Measurements from ENCODE around the gene HSPA12B.

Gene HSPA12B

DNA sequence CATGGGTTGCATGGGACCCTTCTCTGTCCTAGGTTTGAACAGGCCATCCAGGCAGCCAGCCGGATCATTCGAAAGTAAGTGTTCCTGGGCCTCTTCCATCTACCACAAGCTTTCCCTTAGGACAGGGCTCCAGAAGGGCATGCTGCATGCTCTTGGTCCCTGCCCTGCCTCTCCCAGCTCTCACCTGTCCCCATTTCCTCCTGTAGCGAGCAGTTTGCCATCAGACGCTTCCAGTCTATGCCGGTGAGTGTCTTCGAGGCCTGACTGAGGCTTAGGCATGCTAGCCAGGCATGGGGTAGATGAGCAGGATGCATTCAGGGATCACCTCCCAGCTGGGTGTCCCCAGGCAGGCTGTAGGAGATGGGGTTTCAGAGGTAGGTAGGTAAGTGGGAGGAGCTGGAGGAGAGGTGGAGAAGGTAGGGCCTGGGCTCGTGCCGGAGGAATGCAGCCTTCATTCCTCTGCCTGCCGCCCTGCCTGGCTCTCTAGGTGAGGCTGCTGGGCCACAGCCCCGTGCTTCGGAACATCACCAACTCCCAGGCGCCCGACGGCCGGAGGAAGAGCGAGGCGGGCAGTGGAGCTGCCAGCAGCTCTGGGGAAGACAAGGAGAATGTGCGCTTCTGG lies 67.9 kb downstream of the HSPA12B start:
- Histone ChIP-seq H3K4me1 (ENCODE audit: control insufficient read depth, low read depth, low read length) (peaks cover 34% of the 10 kb centered on the region), H3K36me3 (ENCODE audit: control insufficient read depth, low read depth, low read length) (peaks cover 29% of the 10 kb centered on the region), H3K9me3 (ENCODE audit: control insufficient read depth, low read depth, low read length) (no peaks in the 10 kb centered on the region)

DNA sequence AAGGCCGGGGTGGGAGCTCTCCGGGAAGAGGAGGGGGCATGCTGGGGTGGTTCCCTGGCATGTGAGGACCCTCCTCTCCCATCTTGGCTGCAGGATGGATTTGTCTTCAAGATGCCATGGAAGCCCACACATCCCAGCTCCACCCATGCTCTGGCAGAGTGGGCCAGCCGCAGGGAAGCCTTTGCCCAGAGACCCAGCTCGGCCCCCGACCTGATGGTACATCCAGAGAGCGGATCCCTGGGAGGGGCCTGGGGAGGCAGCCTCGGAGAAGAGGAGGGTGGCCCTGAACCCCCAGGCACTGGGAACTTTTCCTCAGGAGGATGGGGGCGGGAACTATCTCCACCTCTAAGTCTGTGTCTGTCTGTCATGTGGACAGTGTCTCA lies 68.4 kb downstream of the HSPA12B start:
- Histone ChIP-seq H3K9me3 (ENCODE audit: control insufficient read depth, low read depth, low read length) (no peaks in the 10 kb centered on the region), H3K9ac (ENCODE audit: low read length) (no peak overlapping the region), H3K27me3 (ENCODE audit: control insufficient read depth, insufficient read depth, low read length) (no peaks in the 10 kb centered on the region), H3K36me3 (ENCODE audit: control insufficient read depth, low read depth, low read length) (peaks cover 29% of the 10 kb centered on the region), H3K27ac (ENCODE audit: low read length) (no peak overlapping the region), H3K4me3 (ENCODE audit: low read length) (no peak overlapping the region), H3K4me1 (ENCODE audit: control insufficient read depth, low read depth, low read length) (peaks cover 30% of the 10 kb centered on the region)

More for the DNA sequence above, 67.9 kb downstream of the HSPA12B start:
- H3K9ac ChIP-seq (ENCODE audit: low read length), result peak overlapping the region; percentile 36
- no peaks in the 10 kb centered on the region for H3K27me3 ChIP-seq (ENCODE audit: control insufficient read depth, insufficient read depth, low read length)
- H3K4me3 ChIP-seq (ENCODE audit: low read length), result peak overlapping the region; percentile 42
- peak overlapping the region; percentile 51 for H3K27ac ChIP-seq (ENCODE audit: low read length)

DNA sequence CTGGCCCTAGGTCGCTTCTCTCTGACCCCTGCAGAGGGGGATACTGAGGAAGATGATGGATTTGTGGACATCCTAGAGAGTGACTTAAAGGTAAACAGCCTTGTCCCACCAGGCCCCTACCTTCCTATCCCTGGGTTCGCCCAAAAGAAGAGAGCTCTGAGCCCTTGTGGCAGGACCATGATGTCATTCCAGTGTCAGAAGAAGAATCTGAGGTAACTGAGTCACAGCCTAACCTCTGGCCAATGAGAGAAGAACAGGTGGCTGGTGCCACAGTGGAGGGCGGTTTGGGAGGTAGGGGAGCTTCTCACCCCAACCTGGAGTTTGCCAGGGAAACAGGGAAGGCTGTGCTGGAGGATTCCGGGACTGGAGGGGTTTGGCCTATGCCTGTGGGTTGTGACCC lies 68.8 kb downstream of the HSPA12B start:
- H3K27ac ChIP-seq (ENCODE audit: low read length), result no peak overlapping the region
- peaks cover 29% of the 10 kb centered on the region for H3K36me3 ChIP-seq (ENCODE audit: control insufficient read depth, low read depth, low read length)
- no peaks in the 10 kb centered on the region for H3K9me3 ChIP-seq (ENCODE audit: control insufficient read depth, low read depth, low read length)
- H3K9ac ChIP-seq (ENCODE audit: low read length), result no peak overlapping the region
- no peaks in the 10 kb centered on the region for H3K27me3 ChIP-seq (ENCODE audit: control insufficient read depth, insufficient read depth, low read length)
- H3K4me1 ChIP-seq (ENCODE audit: control insufficient read depth, low read depth, low read length), result peaks cover 30% of the 10 kb centered on the region
- no peak overlapping the region for H3K4me3 ChIP-seq (ENCODE audit: low read length)

DNA sequence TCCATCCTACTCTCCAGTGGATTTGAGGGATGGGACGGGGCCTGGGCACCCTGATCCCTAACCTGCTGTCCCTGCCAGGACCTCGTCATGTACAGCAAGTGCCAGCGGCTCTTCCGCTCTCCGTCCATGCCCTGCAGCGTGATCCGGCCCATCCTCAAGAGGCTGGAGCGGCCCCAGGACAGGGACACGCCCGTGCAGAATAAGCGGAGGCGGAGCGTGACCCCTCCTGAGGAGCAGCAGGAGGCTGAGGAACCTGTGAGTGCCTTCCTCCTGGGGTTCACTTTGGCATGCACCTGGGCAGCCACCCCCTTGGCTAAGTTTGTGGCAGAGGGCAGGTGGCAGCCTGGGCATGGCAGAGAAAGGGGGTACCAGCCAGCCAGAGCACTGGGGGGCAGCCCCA lies 69.4 kb downstream of the HSPA12B start:
- Histone ChIP-seq H3K9ac (ENCODE audit: low read length) (no peak overlapping the region), H3K27ac (ENCODE audit: low read length) (no peak overlapping the region), H3K36me3 (ENCODE audit: control insufficient read depth, low read depth, low read length) (peaks cover 29% of the 10 kb centered on the region), H3K27me3 (ENCODE audit: control insufficient read depth, insufficient read depth, low read length) (no peaks in the 10 kb centered on the region), H3K4me3 (ENCODE audit: low read length) (no peak overlapping the region), H3K4me1 (ENCODE audit: control insufficient read depth, low read depth, low read length) (peaks cover 30% of the 10 kb centered on the region), H3K9me3 (ENCODE audit: control insufficient read depth, low read depth, low read length) (no peaks in the 10 kb centered on the region)
